HEK293T (cell line): ENCODE results near the gene BORA.

Experiments used
- ELF4 ChIP-seq: fragments of 450-650 bp; IDR thresholded peaks from 2 replicates; pipeline ENCODE4 v1.6.1; 2017; ENCODE audit warnings: antibody characterized with exemption
- FOXK2 ChIP-seq: fragments of 450-650 bp; IDR thresholded peaks from 2 replicates; pipeline ENCODE4 v1.6.1; 2016; ENCODE audit warnings: mild to moderate bottlenecking
- FOXM1 ChIP-seq: fragments of 450-650 bp; IDR thresholded peaks from 2 replicates; pipeline ENCODE4 v1.6.1; 2017; ENCODE audit warnings: mild to moderate bottlenecking, borderline replicate concordance
- HDGF ChIP-seq: fragments of 450-650 bp; IDR thresholded peaks from 2 replicates; pipeline ENCODE4 v1.6.1; 2017; ENCODE audit warnings: antibody characterized with exemption, borderline replicate concordance
- LEF1 ChIP-seq: fragments of 450-650 bp; IDR thresholded peaks from 2 replicates; pipeline ENCODE4 v1.6.1; 2017; ENCODE audit warnings: mild to moderate bottlenecking, borderline replicate concordance
- NFRKB ChIP-seq: fragments of 450-650 bp; IDR thresholded peaks from 2 replicates; pipeline ENCODE4 v1.6.1; 2016; ENCODE audit warnings: mild to moderate bottlenecking, moderate library complexity
- SP1 ChIP-seq: fragments of 450-650 bp; IDR thresholded peaks from 2 replicates; pipeline ENCODE4 v1.6.1; 2017
- ZNF384 ChIP-seq: fragments of 450-650 bp; IDR thresholded peaks from 2 replicates; pipeline ENCODE4 v1.6.1; 2016

- TF ChIP-seq NFRKB = no peak
- no peak for TF ChIP-seq HDGF
- TF ChIP-seq SP1 = no peak
- TF ChIP-seq FOXM1 = no peak
- no peak for TF ChIP-seq FOXK2
- no peak for TF ChIP-seq ELF4
- TF ChIP-seq ZNF384 = no peak
- TF ChIP-seq LEF1 = no peak
Observed at GRCh38 chr13:72698164-72698563, 29.6 kb upstream of the BORA start.
